ENCODE data around the gene FGFBP3.

GRCh38 chr10:91864099-91864498 lies 45.2 kb downstream of the FGFBP3 start:
- TF ChIP-seq CTCF (IDR thresholded peaks at IDR 0.05) (no peak), POLR2A (IDR thresholded peaks at IDR 0.05) (no peak)
